B cell (primary cell): ENCODE results near the gene ETS1. TPM values are rescaled to one million over a fixed set of nuclear protein-coding genes. Genes with fewer than 3 reads are reported as not detected.
A peak's percentile ranks its signal among the peaks of the same experiment; 100 is the strongest.

Experiments
- ATAC-seq: fragments of 200-7000 bp; cut with Tn5 transposase; one replicate; pipeline ENCODE4 v1.10.0; 2021; ENCODE audit warnings: low read depth, mild to moderate bottlenecking, moderate number of reproducible peaks, moderate library complexity
- CTCF ChIA-PET: fragments of 350-600 bp; sonication (Branson Sonifier 250); formaldehyde crosslinking; loops from one replicate; lab custom pipeline; 2021; ENCODE audit warnings: antibody characterized with exemption, inconsistent platforms; lab: Charles Lee
- POLR2A ChIA-PET: fragments of 350-600 bp; sonication (Branson Sonifier 250); formaldehyde crosslinking; loops from one replicate; lab custom pipeline; 2021; ENCODE audit warnings: antibody characterized with exemption; lab: Charles Lee
- DNase-seq: peaks from one replicate; pipeline ENCODE4 v3.0.0; 2013
- H2AFZ ChIP-seq: 2 replicates; pipeline ENCODE4 v1.6.1; 2012; ENCODE audit warnings: mild to moderate bottlenecking, low read depth, low read length; ENCODE audit not compliant: insufficient read depth, poor library complexity, severe bottlenecking
- H3K27ac ChIP-seq, 2 donors: 1 replicate in 1 of 2; 2 replicates in 1 of 2; pipeline ENCODE4 v1.5.1; 2012 to 2013; ENCODE audit warnings: low read length in 2 of 2, mild to moderate bottlenecking in 2 of 2, moderate library complexity in 1 of 2
- H3K27me3 ChIP-seq, 4 experiments: fragments of 200-600 bp in 1 of 4; sonication (generic) in 1 of 4; replicated peaks in 1 of 4; 1 replicate in 2 of 4; 2 replicates in 2 of 4; pipeline versions ENCODE4 v1.6.1 to v1.7.0; 2013 to 2016; ENCODE audit warnings: low read length in 3 of 4, mild to moderate bottlenecking in 2 of 4, mixed read lengths in 1 of 4, moderate library complexity in 1 of 4; ENCODE audit not compliant: insufficient read depth in 4 of 4, control insufficient read depth in 3 of 4; ENCODE audit errors: control extremely low read depth in 1 of 4
- H3K36me3 ChIP-seq, 2 experiments: replicated peaks in 1 of 2; 1 replicate in 1 of 2; 2 replicates in 1 of 2; pipeline versions ENCODE4 v1.6.1 to v1.7.1; 2013; ENCODE audit warnings: low read length in 1 of 2; ENCODE audit not compliant: insufficient read depth in 2 of 2, control insufficient read depth in 1 of 2; ENCODE audit errors: control extremely low read depth in 1 of 2, extremely low read depth in 1 of 2
- H3K4me1 ChIP-seq, 2 donors: fragments of 200-600 bp in 1 of 2; sonication (generic) in 1 of 2; 1 replicate in 1 of 2; 2 replicates in 1 of 2; pipeline versions ENCODE4 v1.5.1 to v1.6.1; 2013 to 2017; ENCODE audit warnings: low read length in 2 of 2; ENCODE audit not compliant: control insufficient read depth in 2 of 2, insufficient read depth in 2 of 2
- H3K4me2 ChIP-seq: replicated peaks from 2 replicates; pipeline ENCODE3; 2012; ENCODE audit warnings: mild to moderate bottlenecking, low read depth, low read length; ENCODE audit not compliant: poor library complexity, severe bottlenecking
- H3K4me3 ChIP-seq, 5 experiments: fragments of 200-600 bp in 1 of 5; sonication (generic) in 1 of 5; 1 replicate in 3 of 5; 2 replicates in 2 of 5; pipeline versions ENCODE4 v1.5.1 to v1.7.0; 2011 to 2016; ENCODE audit warnings: low read length in 4 of 5, mild to moderate bottlenecking in 4 of 5, low read depth in 2 of 5, control low read depth in 1 of 5, moderate library complexity in 1 of 5; ENCODE audit not compliant: insufficient read depth in 1 of 5; ENCODE audit errors: control extremely low read depth in 1 of 5, extremely low read depth in 1 of 5
- H3K79me2 ChIP-seq: fragments of 200-600 bp; sonication (generic); one replicate; pipeline ENCODE4 v1.6.0; 2016; ENCODE audit warnings: low read length; ENCODE audit not compliant: control insufficient read depth, insufficient read depth
- H3K9ac ChIP-seq: fragments of 200-600 bp; sonication (generic); 2 replicates; pipeline ENCODE4 v1.6.1; 2017; ENCODE audit warnings: mild to moderate bottlenecking, low read length, moderate library complexity
- H3K9me3 ChIP-seq, 3 donors: one replicate each; pipeline versions ENCODE4 v1.6.1 to v1.7.1; 2013; ENCODE audit warnings: low read length in 2 of 3; ENCODE audit not compliant: control insufficient read depth in 2 of 3, insufficient read depth in 1 of 3; ENCODE audit errors: control extremely low read depth in 1 of 3
- H4K20me1 ChIP-seq: 2 replicates; pipeline ENCODE4 v1.6.0; 2012; ENCODE audit warnings: mild to moderate bottlenecking, low read length; ENCODE audit not compliant: insufficient read depth, control insufficient read depth, poor library complexity, severe bottlenecking
- H3K27ac Mint-ChIP-seq: one replicate; pipeline ENCODE4 v1.8.0; 2021; ENCODE audit warnings: mixed read lengths
- H3K27me3 Mint-ChIP-seq: one replicate; pipeline ENCODE4 v1.8.0; 2021; ENCODE audit warnings: mixed read lengths
- H3K4me1 Mint-ChIP-seq: one replicate; pipeline ENCODE4 v1.8.0; 2021; ENCODE audit warnings: mixed read lengths
- H3K4me3 Mint-ChIP-seq: one replicate; pipeline ENCODE4 v1.8.0; 2021; ENCODE audit warnings: mixed read lengths
- H3K9me3 Mint-ChIP-seq: one replicate; pipeline ENCODE4 v1.8.0; 2022; ENCODE audit warnings: mixed read lengths; ENCODE audit not compliant: insufficient read depth
- CTCF ChIP-seq: fragments of 200-600 bp; IDR thresholded peaks from one replicate; pipeline ENCODE4 v1.8.0; 2022; ENCODE audit warnings: antibody characterized with exemption, mild to moderate bottlenecking
- EZH2 ChIP-seq: IDR thresholded peaks from 2 replicates; pipeline ENCODE4 v1.6.1; 2012; ENCODE audit warnings: borderline replicate concordance, low read depth, mild to moderate bottlenecking, moderate library complexity, low read length; ENCODE audit not compliant: insufficient read depth, poor library complexity, severe bottlenecking
- WGBS: methylation state at CpG from one replicate; pipeline ENCODE4 v1.1.5; 2013; ENCODE audit warnings: missing lambda C conversion rate; ENCODE audit not compliant: insufficient coverage; 5-methylcytosine and 5-hydroxymethylcytosine counted together
- intact Hi-C: fragments of 100-400 bp; cut with micrococcal nuclease; formaldehyde crosslinking; loops from one replicate; pipeline ENCODE4 v1.10.0; 2022
- polyA plus RNA-seq: library from polyadenylated mRNA; depleted of rRNA; stranded (reverse); fragments of >200 nt; gene quantifications from 2 replicates; pipeline ENCODE4 v1.2.3, GENCODE V29; 2012
- total RNA-seq, 2 donors: library from RNA; stranded (reverse); fragments of 120-200 nt in 1 of 2; gene quantifications; 1 replicate in 1 of 2; 2 replicates in 1 of 2; pipeline versions ENCODE4 v1.2.3 to v1.2.4, GENCODE V29; 2013 to 2022

ETS1 gene
- total and polyA plus RNA-seq, 2 donors (not counting 1 experiment from before 2014, with no cell fraction given), result 115 to 271 TPM

GRCh38 chr11:128482512-128483191 lies 104.7 kb downstream of the ETS1 start:
- peaks cover 14 to 96% of the 10 kb centered on the region in 2 experiments for H3K36me3 ChIP-seq

More at GRCh38 chr11:128482512-128483191, 104.7 kb downstream of the ETS1 start:
- ATAC-seq (peak; percentile 13), DNase-seq (no peak)
- peaks cover 66% of the 10 kb centered on the region for H3K79me2 ChIP-seq
- 34% methylated on average over 6 of the region's 11 CpGs for WGBS
- Mint-ChIP-seq H3K4me3 (peak overlapping the region; percentile 61), H3K4me1 (peaks cover 92% of the 10 kb centered on the region), H3K27me3 (no peaks in the 10 kb centered on the region), H3K27ac (peak overlapping the region; percentile 95), H3K9me3 (no peaks in the 10 kb centered on the region)
- peaks cover 82% of the 10 kb centered on the region in 2 donors for H3K4me1 ChIP-seq
- intact Hi-C loops, result loop anchor here (1.0 to 5.0 kb wide), 6 partner anchors 13 to 310 kb away; partner anchors contain the start of gene FLI1
- no peaks in the 10 kb centered on the region for H4K20me1 ChIP-seq
- POLR2A ChIA-PET, result interaction anchor here (0.9 to 1.7 kb wide), 5 partner anchors 9 to 192 kb away, joined by 3 to 13 read pairs (median 5); no protein-coding TSS in a partner anchor
- H2AFZ ChIP-seq, result peak overlapping the region; percentile 36
- peak overlapping the region; percentile 77 to 90 for H3K27ac ChIP-seq
- peak overlapping the region; percentile 65 for H3K4me2 ChIP-seq
- H3K4me3 ChIP-seq, result peak overlapping the region in 2 of 5 experiments; percentile 27 to 37
- no peaks in the 10 kb centered on the region for H3K9me3 ChIP-seq
- no peak for TF ChIP-seq EZH2
- no peak for TF ChIP-seq CTCF
- peak overlapping the region; percentile 39 for H3K9ac ChIP-seq
- CTCF ChIA-PET, result interaction anchor here (0.6 to 5.5 kb wide), 14 partner anchors 10 to 275 kb away, joined by 3 to 49 read pairs (median 4); no protein-coding TSS in a partner anchor
- no peaks in the 10 kb centered on the region for H3K27me3 ChIP-seq
